MV-4-11 (cell line): ENCODE measurements around the gene BASP1.

Source experiments
- DNase-seq: peaks from one replicate; lab custom pipeline; 2025; lab: John Stamatoyannopoulos, UW

Gene BASP1, protein sequence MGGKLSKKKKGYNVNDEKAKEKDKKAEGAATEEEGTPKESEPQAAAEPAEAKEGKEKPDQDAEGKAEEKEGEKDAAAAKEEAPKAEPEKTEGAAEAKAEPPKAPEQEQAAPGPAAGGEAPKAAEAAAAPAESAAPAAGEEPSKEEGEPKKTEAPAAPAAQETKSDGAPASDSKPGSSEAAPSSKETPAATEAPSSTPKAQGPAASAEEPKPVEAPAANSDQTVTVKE

DNA sequence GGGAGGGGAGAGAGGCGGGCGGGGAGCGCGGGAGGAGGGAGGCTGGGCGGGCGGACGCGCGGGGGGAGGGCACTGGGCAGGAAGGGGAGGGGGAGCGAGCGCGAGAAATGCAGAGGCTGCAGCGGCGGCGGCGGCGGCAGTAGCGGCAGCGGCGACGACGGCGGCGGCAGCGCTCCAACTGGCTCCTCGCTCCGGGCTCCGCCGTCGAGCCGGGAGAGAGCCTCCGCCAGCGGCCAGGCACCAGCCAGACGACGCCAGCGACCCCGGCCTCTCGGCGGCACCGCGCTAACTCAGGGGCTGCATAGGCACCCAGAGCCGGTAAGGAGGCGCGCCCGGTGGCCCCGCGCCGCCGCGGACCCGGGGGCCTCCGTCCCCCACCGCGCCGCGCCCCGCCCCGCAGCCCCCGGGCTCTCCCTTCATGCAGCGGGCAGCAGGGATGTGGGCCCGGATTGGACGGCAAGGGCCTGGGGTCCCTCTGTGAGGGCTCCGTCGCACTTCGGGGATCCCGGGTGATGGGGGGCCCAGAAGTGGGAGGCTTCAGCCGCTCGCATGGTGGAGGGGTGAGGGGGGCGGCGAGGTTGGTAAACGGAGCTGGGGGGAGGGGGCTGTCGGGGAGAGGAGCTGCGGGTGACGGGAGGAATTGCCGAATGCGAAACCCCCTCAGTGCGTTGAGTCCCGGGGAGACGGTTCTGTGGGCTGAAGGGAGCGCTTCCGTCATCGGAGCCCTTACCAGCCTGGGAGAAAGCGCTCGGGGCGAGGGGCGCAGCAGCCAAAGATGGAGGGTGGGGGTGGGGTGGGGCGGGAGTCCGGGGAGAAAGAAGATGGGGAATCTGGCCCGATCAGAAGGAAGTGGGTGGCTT, at the start of gene BASP1:
Gene BASP1 (plus strand): TSS at position 139 of the 860 bp plus-strand sequence. CDS start 57,586 bp downstream, outside the sequence.
- DNase-seq: peak; percentile 12

DNA sequence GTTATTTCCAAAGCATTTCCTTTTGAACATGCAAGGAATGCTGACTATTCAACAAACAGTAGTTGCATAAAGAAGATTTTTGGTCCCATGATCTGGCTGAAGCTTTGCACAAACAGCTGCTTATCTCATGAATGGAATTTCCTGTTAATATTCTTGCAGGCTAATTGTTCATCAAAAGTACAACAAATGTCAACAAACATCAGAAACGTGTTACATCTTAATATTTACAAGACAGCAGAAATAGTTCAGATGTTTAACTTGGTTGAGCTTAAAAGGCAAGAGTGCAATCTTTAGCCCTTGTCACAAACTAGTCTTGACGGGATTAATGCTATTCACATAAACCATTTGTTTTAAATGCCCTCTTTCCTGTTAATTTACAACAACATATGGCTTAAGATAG, 47.9 kb upstream of the BASP1 start:
- no peak for DNase-seq

DNA sequence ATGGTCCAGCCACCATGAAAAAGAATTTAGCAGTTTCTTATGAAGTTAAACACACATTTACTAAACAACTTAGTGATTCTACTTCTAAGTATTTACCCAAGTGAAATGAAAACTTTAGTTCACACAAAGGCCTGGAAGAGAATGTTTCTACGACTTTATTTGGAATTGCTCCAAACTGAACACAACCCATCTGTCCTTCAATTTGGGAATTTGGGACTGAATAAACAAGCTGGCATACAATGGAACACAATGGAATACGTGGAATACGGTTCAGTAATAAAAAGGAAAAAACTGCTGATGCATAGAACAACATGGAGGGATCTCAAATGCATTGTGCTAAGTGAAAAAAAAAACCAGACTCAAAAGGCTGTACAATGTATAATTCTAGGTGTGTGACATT, 44.6 kb upstream of the BASP1 start:
- no peak for DNase-seq

DNA sequence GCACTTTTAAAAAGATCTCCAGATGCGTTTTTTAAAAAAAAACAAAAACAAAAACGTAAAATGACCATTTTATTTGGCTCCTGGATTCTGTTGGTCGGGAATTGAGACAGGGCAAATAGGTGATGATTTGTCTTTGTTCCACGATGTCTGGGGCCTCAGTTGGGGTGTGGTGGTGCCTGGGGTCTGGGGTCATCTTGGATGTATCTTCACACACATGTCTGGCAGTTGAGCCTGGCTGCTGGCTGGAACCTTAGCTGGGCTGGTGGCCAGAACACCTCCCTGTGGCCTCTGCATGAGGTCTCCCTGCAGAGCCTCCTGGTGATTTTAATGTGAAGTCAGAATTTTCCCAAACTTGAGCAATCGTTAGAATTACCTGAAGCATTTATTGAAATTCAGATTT, 42.5 kb upstream of the BASP1 start:
- no peak for DNase-seq

DNA sequence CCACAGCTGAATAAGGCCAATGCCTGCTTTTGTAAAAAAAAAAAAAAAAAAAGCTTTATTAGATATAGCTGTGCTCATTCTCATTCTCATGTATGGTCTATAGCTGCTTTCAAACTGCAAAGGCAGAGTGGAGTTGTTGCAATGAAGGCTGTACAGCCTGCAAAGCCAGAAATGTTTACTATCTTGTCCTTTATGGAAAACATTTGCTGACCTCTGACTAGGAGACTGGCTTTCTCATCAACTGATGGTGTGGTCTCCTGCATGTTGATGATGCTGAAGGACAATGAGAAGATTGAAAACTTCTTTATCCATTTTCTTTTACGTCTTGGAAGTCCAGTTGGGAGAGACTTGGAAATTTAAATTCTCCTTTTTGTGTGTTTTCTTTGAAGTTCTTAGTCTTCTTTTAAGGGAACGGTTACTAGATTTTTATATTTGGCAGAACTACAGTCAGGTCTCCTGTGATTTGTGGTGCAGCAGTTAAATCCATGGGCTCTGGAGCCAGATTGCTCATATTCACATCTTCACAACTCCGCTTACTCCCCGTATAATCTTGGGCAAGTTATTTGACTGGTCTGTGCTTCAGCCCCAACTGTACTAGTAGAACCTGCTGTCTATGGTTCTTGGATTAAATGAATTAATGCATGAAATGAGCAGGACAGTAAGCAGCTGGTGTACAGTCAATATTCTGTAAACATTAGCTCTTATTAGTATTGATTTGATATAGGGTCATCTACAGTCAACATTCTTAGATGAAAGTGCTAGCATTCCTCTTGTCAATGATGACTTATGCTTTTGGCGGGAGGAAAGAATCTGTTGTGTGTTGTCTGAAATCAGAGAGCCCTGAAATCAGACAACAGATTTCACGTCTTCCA, 39.7 kb upstream of the BASP1 start:
- DNase-seq: no peak

DNA sequence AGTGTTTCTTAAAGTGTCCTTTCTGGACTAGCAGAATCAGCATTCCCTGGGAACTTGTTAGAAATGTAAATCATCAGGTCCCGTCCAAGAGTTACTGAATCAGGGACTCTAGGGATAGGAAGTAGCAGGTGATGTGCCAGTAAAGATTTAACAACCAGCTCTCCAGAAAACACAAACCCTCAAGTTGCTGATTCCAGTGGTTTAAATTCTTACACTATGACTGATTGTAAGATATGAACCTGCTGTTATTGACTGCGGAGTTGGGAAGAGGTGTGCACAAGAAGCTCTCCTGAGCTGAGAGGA, 39.1 kb upstream of the BASP1 start:
- no peak for DNase-seq

DNA sequence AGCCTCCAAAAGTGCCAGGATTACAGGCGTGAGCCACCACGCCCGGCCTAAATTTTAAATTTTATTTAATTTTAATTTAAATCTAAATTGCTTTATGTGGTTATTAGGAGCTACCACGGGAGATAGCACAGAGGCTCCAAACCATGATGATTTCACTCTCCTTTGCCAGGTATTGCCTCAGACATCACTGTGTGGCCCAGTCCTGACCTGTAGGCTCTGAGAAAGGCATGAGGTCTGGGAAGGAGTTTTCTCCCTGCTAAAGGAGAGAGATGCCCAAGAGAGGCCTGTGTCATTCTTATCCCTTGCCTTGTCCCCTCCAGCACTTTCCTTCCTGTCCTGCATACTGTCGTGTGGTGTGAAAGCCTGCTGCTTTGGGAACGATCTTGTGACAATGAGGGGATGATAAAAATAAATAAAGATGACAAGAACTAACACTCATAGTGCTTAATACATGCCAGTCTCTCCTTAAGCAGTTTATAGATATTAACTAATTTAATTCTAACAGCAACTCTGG, 37.0 kb upstream of the BASP1 start:
- no peak for DNase-seq

DNA sequence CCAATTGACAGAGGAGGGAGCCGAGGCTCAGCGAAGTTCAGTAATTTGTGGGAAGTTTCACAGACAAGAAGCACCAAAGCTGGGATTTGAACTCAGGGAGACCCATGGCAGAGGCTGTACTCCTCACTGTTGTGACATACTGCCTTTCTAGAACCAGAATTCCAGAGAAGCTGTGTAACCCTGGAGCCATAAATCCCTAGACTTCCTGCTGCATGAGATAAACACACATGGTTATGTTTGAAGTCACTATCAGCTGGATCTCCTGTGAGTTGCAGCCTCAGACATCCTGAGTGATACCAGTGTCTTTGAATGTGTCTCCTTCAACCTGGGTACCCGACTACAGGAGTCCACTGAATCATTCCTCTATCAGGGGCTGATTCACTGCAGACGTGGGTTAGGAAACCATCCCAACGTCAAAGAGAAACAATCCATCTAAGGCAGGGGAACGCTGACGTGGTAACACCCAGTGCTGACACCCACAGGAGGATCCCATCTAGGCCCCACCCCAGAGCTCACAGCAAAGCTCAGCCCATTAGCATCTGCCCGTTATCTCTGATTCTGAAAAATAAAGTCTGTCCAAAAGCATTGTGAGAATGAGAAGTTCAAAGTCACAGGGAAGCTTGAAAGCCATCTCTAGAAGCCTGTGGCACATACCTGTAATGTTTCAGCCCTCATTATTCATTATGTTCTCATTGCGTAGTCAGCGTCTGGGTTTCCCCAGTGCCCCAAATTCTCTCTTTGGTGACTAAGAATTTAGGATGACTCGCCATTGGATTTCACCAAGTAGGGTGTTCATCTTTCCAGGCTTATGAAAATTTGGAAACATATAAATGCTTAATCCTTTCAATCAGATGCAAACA, 36.3 kb upstream of the BASP1 start:
- no peak for DNase-seq

DNA sequence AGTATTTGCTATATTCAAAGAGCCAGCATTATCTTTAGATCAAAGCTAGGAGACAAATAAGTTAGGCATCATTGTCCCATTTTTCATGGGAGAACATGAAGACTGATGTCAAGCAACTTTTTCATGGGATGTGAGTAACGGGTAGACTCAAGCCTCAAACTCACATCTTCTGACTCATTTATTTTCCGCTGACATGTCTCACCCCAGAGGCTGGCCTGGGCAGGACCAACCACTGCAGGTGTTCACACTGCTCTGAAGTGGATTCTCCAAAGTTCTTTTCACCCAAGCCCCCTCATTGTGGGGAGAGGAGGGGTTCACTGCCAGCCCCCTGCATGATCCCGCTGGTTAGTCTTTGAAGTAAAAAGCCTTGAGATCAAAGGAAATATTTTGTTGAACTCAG, 34.9 kb upstream of the BASP1 start:
- DNase-seq: no peak

DNA sequence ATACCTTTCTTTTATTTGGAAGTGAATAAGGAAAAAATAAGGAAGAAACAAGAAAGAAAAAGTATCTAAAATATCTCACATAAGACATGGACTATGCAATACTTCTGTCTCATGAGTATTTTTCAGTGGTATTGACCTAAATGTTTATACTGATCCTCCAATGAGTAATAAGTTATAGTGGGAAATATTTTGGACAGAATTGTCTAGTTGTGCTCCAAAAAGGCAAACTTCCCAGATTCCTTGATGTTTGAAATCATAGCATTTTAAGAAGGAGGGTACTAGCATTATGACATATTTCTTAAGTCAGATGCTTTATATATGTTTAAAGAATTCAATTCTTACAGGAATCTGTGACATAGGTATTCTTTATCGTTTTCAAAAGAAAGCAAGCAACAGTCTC, 34.5 kb upstream of the BASP1 start:
- no peak for DNase-seq

DNA sequence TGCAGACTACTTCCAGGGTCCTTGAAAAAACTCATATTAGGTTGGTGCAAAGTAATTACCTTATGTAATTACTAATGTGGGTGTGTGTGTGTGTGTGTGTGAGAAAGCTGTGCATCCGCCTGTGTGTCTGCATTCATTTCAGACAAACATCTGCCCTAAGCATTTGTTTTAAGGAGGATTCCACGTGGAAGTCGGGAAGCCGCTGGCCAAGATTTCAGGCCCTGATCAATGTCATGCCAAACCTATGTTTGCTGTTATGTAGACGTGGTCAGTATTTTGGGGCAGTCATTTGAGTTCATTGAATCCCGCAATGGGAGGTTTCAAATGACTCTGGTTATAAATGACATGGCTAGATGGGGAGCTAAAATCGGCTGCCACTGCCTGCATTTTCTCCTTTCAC, 33.6 kb upstream of the BASP1 start:
- no peak for DNase-seq

DNA sequence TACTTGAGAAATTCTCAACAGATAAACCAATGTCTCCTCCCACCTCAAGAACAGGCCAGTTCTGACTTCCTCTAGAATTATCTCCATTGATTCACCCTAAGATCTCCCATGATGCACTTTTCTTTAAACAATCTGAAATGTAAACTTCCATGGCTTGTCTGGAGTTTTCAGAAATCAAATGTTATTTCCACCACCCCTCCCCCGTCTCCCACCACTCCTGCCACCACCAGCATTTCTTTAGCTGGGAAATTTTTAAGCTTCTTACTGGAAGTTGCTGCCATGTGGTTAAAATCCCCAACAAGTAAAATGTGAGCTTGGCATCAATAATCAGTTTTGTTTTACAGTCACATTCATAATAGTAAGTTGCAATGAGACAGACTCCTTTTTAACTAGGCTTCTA, 32.8 kb upstream of the BASP1 start:
- DNase-seq: peak; percentile 76

DNA sequence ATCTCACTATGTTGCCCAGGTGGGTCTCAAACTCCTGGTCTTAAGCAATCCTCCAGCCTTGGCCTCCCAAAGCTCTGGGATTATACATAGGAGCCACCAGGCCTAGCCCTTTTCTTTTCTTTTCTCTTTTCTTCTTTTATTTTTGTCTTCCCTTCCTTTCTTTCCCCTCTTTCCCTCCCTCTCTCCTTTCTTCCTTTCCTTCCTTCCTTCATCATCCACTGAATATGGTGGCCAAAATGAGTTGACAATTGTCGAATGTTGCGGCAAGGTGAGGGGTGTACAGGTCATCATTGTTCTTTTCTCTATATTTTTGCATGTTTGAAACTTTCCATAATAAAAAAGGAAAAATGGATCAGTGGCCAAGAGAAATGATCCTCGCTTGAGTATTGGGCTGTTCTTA, 32.1 kb upstream of the BASP1 start:
- DNase-seq: no peak

DNA sequence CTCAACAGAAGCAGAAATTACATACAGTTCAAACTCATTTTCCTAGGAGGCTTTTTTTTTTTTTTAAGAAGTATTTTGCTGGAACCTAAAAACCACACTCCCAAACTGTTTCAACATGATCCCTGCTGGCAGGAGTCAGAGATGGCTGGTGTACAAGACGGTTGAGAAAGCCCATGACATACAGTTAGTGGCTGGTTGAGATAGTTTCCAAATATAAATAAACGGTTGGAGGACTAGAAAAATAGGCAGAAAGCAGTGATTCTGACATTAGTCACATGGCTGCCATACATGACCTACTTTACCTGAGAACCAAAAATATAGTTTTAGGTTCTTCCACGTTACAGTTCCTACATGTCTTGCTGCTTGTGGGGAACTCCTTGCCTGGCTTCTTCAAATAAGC, 31.7 kb upstream of the BASP1 start:
- DNase-seq: peak; percentile 92

DNA sequence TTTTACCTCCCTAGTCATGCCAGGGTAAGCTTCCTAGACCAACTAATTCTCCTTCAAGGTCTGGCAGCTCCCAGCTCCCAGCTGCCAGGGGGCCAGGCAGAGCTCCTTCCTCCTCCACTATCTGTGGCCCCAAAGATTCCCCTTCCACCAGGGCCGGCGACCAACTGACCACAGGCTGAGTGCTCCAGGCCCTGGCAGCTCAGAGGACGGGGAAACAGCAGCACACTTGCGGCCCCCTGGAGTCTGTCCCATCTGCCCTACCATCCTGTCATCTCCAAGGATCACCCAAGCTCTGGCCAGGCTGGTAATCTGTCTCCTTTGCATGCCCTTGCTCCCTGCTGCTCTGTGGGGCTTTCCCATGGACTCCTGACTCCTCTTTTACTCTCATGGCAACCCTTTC, 31.2 kb upstream of the BASP1 start:
- no peak for DNase-seq

DNA sequence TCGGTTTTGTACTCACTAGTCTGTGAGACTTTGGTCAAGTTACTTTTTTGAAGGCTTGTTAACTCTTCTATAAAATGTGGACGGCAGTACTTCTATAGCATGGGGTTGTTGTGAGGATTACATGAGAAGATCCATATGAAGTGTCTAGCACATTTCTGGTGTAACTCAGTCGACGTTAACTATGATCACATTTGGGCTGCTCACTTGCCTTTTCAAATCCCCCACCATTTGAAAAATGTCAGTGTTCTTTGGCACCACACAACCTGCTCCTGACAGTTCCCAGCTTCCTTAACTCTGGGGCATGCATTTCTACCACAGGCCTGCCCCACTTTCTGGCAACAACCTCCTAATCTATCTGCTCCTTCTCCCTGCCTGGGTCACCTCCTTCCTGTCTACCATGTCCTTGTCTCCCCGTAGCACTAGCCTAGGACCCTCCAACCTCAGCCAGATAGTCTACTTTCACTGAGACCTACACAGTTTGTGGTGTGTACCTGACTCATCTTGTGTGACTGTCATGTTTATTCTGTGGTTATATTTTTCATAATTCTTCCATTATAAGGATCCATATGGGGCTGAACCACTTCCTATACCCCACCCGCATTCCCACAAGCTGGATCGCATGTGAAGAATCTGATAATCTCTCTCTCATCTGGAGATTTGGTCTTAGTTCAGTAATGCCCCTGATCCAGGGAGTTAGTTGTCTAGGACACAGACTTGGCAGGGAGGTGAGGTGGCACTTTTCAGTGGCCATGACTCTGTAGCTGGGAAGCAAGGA, 30.2 kb upstream of the BASP1 start:
- peak; percentile 12 for DNase-seq

DNA sequence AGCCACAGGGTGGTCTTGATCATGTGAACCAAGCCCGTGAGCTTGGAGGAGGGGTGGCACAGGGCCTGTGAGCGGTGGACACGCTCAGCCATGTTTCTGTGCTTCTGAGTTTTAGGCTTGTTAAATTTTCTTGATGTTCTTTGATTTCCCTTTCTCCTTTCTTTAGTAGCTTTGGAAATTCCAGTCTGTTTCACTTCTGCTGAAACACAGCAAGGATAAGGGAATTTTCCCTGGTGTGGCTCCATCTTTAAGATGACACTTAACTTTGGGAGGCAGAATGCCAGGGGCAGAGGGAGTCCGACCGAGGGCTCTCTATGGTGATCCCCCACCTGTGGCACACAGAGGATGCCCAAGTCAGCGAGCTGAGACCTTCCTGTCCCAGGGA, 29.7 kb upstream of the BASP1 start:
- DNase-seq: no peak

DNA sequence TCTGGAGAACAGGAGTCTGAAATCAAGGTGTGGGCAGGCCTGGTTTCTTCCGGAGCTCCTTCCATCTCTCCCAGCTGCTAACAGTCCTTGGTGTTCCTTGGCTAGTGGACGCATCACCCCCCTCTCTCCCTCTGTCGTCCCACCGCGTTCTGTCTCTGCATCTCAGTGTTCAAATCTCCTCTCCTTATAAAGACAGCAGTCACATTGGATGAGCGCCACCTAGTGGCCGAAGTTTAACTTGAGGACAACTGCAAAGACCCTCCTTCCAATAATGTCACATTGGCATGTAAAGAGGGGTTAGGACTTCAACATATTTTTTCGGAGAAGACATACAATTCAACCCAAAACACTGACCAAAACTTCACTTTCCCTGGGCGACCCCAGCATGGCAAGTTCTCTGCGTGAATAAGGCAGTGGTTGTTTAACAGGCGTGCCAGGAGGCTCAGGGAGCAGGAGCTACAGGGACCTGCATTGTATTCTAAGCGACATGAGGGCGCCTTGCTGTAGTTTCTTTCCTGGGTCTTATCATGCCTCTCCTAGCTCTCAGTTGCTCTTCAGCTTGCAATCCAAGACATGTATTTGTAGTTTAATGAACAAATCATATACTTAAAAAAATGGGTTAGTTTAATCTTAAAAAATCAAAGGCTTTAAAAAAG, 27.9 kb upstream of the BASP1 start:
- peak; percentile 69 for DNase-seq

DNA sequence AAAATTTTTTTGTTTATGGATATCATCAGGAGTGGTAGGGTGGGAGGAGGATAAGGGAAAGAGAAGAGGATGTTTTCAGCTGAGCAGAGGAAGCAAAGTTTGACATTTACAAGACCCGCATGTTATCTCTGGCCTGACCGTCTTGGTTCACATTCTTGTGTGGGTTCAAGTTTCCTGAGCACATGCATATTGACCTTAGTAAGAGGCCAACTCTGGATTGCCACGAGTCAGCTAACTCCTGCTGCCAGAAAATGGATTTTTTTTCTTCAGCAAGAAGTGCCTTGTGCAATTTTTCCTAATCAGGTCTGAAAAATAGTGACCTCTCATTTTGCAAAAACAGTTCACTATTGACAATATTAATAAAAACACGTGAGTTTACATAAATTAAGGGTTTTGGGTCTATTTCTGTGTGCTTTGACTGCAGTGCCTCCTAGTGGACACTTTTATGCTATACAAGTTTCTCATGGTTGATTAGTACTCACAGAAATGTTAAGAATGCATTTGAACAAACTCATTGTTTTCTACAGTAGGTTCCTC, 27.1 kb upstream of the BASP1 start:
- peak; percentile 63 for DNase-seq

DNA sequence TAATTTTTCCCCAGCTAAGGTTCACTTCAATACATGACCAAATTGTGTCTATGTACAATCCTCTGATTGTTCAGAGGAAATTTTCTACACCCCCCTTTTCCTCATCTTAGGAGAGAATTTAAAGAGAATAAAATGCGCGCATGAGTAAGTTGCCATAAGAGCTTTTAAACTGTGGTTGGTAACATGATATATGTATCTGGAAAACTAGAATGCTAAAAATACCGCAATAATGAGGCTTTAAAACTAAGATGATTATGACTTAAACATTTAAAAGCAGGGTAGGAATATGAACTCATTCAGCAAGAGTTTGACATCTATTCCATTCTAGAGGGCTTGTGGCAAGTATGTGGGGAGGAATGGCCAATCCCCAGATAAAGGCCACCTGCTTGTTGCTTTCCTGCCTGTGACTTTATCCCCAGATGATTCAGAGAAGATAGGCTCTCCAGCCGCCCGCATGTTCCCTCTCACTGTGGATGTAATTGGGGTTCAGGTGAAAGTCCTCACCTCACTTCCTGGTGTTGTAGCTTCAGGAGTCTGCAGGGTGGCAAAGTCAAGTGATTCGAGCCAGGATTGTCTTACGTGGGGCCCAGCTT, 26.5 kb upstream of the BASP1 start:
- DNase-seq: no peak
